B cell (primary cell): ENCODE results near the gene APBA2. TPM values are rescaled to one million over a fixed set of nuclear protein-coding genes. Genes with fewer than 3 reads are reported as not detected.

ENCODE experiments used
- ATAC-seq: fragments of 200-7000 bp; cut with Tn5 transposase; one replicate; pipeline ENCODE4 v1.10.0; 2021; ENCODE audit warnings: low read depth, mild to moderate bottlenecking, moderate number of reproducible peaks, moderate library complexity
- CTCF ChIA-PET: fragments of 350-600 bp; sonication (Branson Sonifier 250); formaldehyde crosslinking; loops from one replicate; lab custom pipeline; 2021; ENCODE audit warnings: antibody characterized with exemption, inconsistent platforms; lab: Charles Lee
- POLR2A ChIA-PET: fragments of 350-600 bp; sonication (Branson Sonifier 250); formaldehyde crosslinking; loops from one replicate; lab custom pipeline; 2021; ENCODE audit warnings: antibody characterized with exemption; lab: Charles Lee
- DNase-seq: peaks from one replicate; pipeline ENCODE4 v3.0.0; 2013
- H2AFZ ChIP-seq: 2 replicates; pipeline ENCODE4 v1.6.1; 2012; ENCODE audit warnings: mild to moderate bottlenecking, low read depth, low read length; ENCODE audit not compliant: insufficient read depth, poor library complexity, severe bottlenecking
- H3K27ac ChIP-seq, 2 donors: 1 replicate in 1 of 2; 2 replicates in 1 of 2; pipeline ENCODE4 v1.5.1; 2012 to 2013; ENCODE audit warnings: low read length in 2 of 2, mild to moderate bottlenecking in 2 of 2, moderate library complexity in 1 of 2
- H3K27me3 ChIP-seq, 4 experiments: fragments of 200-600 bp in 1 of 4; sonication (generic) in 1 of 4; replicated peaks in 1 of 4; 1 replicate in 2 of 4; 2 replicates in 2 of 4; pipeline versions ENCODE4 v1.6.1 to v1.7.0; 2013 to 2016; ENCODE audit warnings: low read length in 3 of 4, mild to moderate bottlenecking in 2 of 4, mixed read lengths in 1 of 4, moderate library complexity in 1 of 4; ENCODE audit not compliant: insufficient read depth in 4 of 4, control insufficient read depth in 3 of 4; ENCODE audit errors: control extremely low read depth in 1 of 4
- H3K36me3 ChIP-seq, 2 experiments: replicated peaks in 1 of 2; 1 replicate in 1 of 2; 2 replicates in 1 of 2; pipeline versions ENCODE4 v1.6.1 to v1.7.1; 2013; ENCODE audit warnings: low read length in 1 of 2; ENCODE audit not compliant: insufficient read depth in 2 of 2, control insufficient read depth in 1 of 2; ENCODE audit errors: control extremely low read depth in 1 of 2, extremely low read depth in 1 of 2
- H3K4me1 ChIP-seq, 2 donors: fragments of 200-600 bp in 1 of 2; sonication (generic) in 1 of 2; 1 replicate in 1 of 2; 2 replicates in 1 of 2; pipeline versions ENCODE4 v1.5.1 to v1.6.1; 2013 to 2017; ENCODE audit warnings: low read length in 2 of 2; ENCODE audit not compliant: control insufficient read depth in 2 of 2, insufficient read depth in 2 of 2
- H3K4me2 ChIP-seq: replicated peaks from 2 replicates; pipeline ENCODE3; 2012; ENCODE audit warnings: mild to moderate bottlenecking, low read depth, low read length; ENCODE audit not compliant: poor library complexity, severe bottlenecking
- H3K4me3 ChIP-seq, 5 experiments: fragments of 200-600 bp in 1 of 5; sonication (generic) in 1 of 5; 1 replicate in 3 of 5; 2 replicates in 2 of 5; pipeline versions ENCODE4 v1.5.1 to v1.7.0; 2011 to 2016; ENCODE audit warnings: low read length in 4 of 5, mild to moderate bottlenecking in 4 of 5, low read depth in 2 of 5, control low read depth in 1 of 5, moderate library complexity in 1 of 5; ENCODE audit not compliant: insufficient read depth in 1 of 5; ENCODE audit errors: control extremely low read depth in 1 of 5, extremely low read depth in 1 of 5
- H3K79me2 ChIP-seq: fragments of 200-600 bp; sonication (generic); one replicate; pipeline ENCODE4 v1.6.0; 2016; ENCODE audit warnings: low read length; ENCODE audit not compliant: control insufficient read depth, insufficient read depth
- H3K9ac ChIP-seq: fragments of 200-600 bp; sonication (generic); 2 replicates; pipeline ENCODE4 v1.6.1; 2017; ENCODE audit warnings: mild to moderate bottlenecking, low read length, moderate library complexity
- H3K9me3 ChIP-seq, 3 donors: one replicate each; pipeline versions ENCODE4 v1.6.1 to v1.7.1; 2013; ENCODE audit warnings: low read length in 2 of 3; ENCODE audit not compliant: control insufficient read depth in 2 of 3, insufficient read depth in 1 of 3; ENCODE audit errors: control extremely low read depth in 1 of 3
- H4K20me1 ChIP-seq: 2 replicates; pipeline ENCODE4 v1.6.0; 2012; ENCODE audit warnings: mild to moderate bottlenecking, low read length; ENCODE audit not compliant: insufficient read depth, control insufficient read depth, poor library complexity, severe bottlenecking
- H3K27ac Mint-ChIP-seq: one replicate; pipeline ENCODE4 v1.8.0; 2021; ENCODE audit warnings: mixed read lengths
- H3K27me3 Mint-ChIP-seq: one replicate; pipeline ENCODE4 v1.8.0; 2021; ENCODE audit warnings: mixed read lengths
- H3K4me1 Mint-ChIP-seq: one replicate; pipeline ENCODE4 v1.8.0; 2021; ENCODE audit warnings: mixed read lengths
- H3K4me3 Mint-ChIP-seq: one replicate; pipeline ENCODE4 v1.8.0; 2021; ENCODE audit warnings: mixed read lengths
- H3K9me3 Mint-ChIP-seq: one replicate; pipeline ENCODE4 v1.8.0; 2022; ENCODE audit warnings: mixed read lengths; ENCODE audit not compliant: insufficient read depth
- EZH2 ChIP-seq: IDR thresholded peaks from 2 replicates; pipeline ENCODE4 v1.6.1; 2012; ENCODE audit warnings: borderline replicate concordance, low read depth, mild to moderate bottlenecking, moderate library complexity, low read length; ENCODE audit not compliant: insufficient read depth, poor library complexity, severe bottlenecking
- WGBS: methylation state at CpG from one replicate; pipeline ENCODE4 v1.1.5; 2013; ENCODE audit warnings: missing lambda C conversion rate; ENCODE audit not compliant: insufficient coverage; 5-methylcytosine and 5-hydroxymethylcytosine counted together
- intact Hi-C: fragments of 100-400 bp; cut with micrococcal nuclease; formaldehyde crosslinking; loops from one replicate; pipeline ENCODE4 v1.10.0; 2022
- polyA plus RNA-seq: library from polyadenylated mRNA; depleted of rRNA; stranded (reverse); fragments of >200 nt; gene quantifications from 2 replicates; pipeline ENCODE4 v1.2.3, GENCODE V29; 2012
- total RNA-seq, 2 donors: library from RNA; stranded (reverse); fragments of 120-200 nt in 1 of 2; gene quantifications; 1 replicate in 1 of 2; 2 replicates in 1 of 2; pipeline versions ENCODE4 v1.2.3 to v1.2.4, GENCODE V29; 2013 to 2022
- TF ChIP-seq, protein P1 (sequence below): fragments of 200-600 bp; IDR thresholded peaks from one replicate; pipeline ENCODE4 v1.8.0; 2022; ENCODE audit warnings: antibody characterized with exemption, mild to moderate bottlenecking

Gene APBA2
- total and polyA plus RNA-seq, 2 donors (not counting 1 experiment from before 2014, with no cell fraction given), result 0.19 TPM; not detected in 1

DNA sequence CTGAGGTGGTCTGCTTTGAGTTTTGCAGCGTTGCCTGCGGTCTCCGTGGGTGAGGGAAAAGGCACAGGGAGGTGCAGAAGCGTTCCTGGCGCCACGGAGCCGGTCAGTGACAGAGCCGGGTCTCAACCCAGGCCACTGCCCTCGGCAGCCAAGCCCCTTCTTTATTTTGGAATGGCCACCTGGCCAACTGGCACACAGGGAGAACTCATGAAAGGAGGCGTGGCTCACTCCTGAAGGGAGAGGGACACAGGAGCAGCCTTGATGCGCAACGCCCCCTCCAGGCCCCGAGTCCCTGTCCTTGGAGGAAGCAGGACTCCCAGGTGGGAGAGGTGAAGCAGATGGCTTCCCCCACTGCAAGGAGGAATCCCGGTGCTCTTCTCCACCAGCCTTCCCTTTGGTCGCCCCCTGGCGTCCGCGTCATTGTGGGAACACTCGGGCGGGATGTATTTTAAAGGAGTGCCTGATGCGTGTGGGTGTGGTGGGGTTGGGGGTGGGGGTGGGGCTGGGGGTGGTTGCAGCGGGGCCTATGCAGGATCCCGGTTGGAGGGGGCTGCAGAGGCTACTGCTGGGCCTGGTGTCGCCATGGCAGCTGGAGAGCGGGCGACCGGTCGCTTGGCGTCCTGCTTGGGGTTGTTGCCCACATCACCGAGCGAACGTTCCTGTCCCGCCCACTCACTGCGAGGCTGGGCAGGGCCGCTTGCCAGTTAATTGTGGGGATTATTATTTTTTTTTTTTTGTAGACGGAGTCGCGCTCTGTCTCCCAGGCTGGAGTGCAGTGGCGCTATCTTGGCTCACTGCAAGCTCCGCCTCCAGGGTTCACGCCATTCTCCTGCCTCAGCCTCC lies 32.6 kb downstream of the APBA2 start:
- H3K4me3 Mint-ChIP-seq, result no peak overlapping the region
- H3K9ac ChIP-seq, result no peak overlapping the region
- no peaks in the 10 kb centered on the region for H3K4me1 ChIP-seq
- peaks cover 6% of the 10 kb centered on the region for H3K27me3 Mint-ChIP-seq
- H3K36me3 ChIP-seq, result no peaks in the 10 kb centered on the region
- intact Hi-C loops, result no loop called here
- H3K9me3 Mint-ChIP-seq, result no peaks in the 10 kb centered on the region
- ATAC-seq (no peak), DNase-seq (no peak)
- ChIA-PET POLR2A (no interaction called here), CTCF (no interaction called here)
- 88% methylated on average over 29 of the region's 41 CpGs for WGBS
- no peak overlapping the region for H3K4me2 ChIP-seq
- peaks cover 0 to 9% (median 0%) of the 10 kb centered on the region in 3 donors for H3K9me3 ChIP-seq
- H3K4me3 ChIP-seq, result no peak overlapping the region
- no peak overlapping the region for H3K27ac Mint-ChIP-seq
- H3K27me3 ChIP-seq, result no peaks in the 10 kb centered on the region
- no peaks in the 10 kb centered on the region for H3K4me1 Mint-ChIP-seq
- H3K79me2 ChIP-seq, result no peaks in the 10 kb centered on the region
- H2AFZ ChIP-seq, result no peak overlapping the region
- no peak overlapping the region for H3K27ac ChIP-seq
- no peak for TF ChIP-seq EZH2
- TF ChIP-seq, protein P1, sequence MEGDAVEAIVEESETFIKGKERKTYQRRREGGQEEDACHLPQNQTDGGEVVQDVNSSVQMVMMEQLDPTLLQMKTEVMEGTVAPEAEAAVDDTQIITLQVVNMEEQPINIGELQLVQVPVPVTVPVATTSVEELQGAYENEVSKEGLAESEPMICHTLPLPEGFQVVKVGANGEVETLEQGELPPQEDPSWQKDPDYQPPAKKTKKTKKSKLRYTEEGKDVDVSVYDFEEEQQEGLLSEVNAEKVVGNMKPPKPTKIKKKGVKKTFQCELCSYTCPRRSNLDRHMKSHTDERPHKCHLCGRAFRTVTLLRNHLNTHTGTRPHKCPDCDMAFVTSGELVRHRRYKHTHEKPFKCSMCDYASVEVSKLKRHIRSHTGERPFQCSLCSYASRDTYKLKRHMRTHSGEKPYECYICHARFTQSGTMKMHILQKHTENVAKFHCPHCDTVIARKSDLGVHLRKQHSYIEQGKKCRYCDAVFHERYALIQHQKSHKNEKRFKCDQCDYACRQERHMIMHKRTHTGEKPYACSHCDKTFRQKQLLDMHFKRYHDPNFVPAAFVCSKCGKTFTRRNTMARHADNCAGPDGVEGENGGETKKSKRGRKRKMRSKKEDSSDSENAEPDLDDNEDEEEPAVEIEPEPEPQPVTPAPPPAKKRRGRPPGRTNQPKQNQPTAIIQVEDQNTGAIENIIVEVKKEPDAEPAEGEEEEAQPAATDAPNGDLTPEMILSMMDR, result no peak
- H4K20me1 ChIP-seq, result no peaks in the 10 kb centered on the region

DNA sequence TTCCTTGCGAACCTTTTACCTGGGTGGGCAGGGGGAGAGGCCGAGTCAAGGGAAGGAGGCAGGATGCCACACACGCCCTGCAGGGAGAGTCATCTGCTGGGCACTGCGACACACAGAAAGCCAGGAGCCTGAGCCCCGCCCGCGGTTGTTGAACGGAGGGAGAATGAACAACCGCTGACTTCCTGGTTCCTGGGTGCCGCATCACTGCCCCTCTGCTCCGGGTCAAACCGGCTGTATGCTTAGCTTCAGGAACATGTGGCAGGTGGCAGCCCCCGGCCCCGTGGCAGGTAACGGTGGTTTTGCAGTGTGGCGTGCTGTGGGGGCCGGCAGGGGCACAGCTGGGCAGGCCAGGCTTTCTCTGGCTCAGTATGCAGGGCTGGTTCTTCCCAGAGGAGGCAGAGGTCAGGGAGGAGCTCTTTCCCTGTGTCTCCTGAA lies 33.4 kb downstream of the APBA2 start:
- H3K27ac Mint-ChIP-seq, result no peak overlapping the region
- Histone ChIP-seq H3K9ac (no peak overlapping the region), H3K79me2 (no peaks in the 10 kb centered on the region), H3K4me3 (no peak overlapping the region), H2AFZ (no peak overlapping the region), H3K9me3 (peaks cover 0 to 9% (median 0%) of the 10 kb centered on the region in 3 donors), H3K36me3 (no peaks in the 10 kb centered on the region), H3K27ac (no peak overlapping the region), H3K4me2 (no peak overlapping the region), H3K4me1 (no peaks in the 10 kb centered on the region), H4K20me1 (no peaks in the 10 kb centered on the region), H3K27me3 (no peaks in the 10 kb centered on the region)
- ChIA-PET POLR2A (no interaction called here), CTCF (no interaction called here)
- intact Hi-C loops, result no loop called here
- H3K9me3 Mint-ChIP-seq, result no peaks in the 10 kb centered on the region
- no peak overlapping the region for H3K4me3 Mint-ChIP-seq
- DNase-seq (no peak), ATAC-seq (no peak)
- TF ChIP-seq, protein P1, result no peak
- TF ChIP-seq EZH2, result no peak
- peaks cover 6% of the 10 kb centered on the region for H3K27me3 Mint-ChIP-seq
- 90% methylated on average over 17 of the region's 17 CpGs for WGBS
- H3K4me1 Mint-ChIP-seq, result no peaks in the 10 kb centered on the region
